HL-60/S4 (cell line): ENCODE measurements around the gene TSSK6.

Source experiments
- in situ Hi-C: fragments of 300-500 bp; cut with MboI; formaldehyde crosslinking; loops from 2 replicates; pipeline ENCODE4 v1.14.3; 2022; ENCODE audit warnings: low sequenced_read_pairs

TSSK6 gene

DNA sequence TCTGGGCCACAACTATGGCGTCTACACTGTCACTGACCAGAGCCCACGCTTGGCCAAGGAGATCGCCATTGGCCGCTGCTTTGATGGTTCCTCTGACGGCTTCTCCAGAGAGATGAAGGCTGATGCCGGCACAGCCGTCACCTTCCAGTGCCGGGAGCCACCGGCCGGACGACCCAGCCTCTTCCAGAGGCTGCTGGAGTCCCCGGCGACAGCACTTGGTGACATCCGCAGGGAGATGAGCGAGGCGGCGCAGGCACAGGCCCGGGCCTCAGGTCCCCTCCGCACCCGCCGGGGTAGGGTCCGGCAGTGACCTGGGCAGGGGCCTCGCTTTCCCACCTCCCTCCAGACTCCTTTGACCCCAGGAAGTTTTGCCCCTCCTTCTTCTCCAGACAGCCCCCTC lies 30.4 kb upstream of the TSSK6 start:
- in situ Hi-C loops = loop anchor here (25.0 kb wide), 2 partner anchors 392 to 717 kb away; no protein-coding TSS in a partner anchor

DNA sequence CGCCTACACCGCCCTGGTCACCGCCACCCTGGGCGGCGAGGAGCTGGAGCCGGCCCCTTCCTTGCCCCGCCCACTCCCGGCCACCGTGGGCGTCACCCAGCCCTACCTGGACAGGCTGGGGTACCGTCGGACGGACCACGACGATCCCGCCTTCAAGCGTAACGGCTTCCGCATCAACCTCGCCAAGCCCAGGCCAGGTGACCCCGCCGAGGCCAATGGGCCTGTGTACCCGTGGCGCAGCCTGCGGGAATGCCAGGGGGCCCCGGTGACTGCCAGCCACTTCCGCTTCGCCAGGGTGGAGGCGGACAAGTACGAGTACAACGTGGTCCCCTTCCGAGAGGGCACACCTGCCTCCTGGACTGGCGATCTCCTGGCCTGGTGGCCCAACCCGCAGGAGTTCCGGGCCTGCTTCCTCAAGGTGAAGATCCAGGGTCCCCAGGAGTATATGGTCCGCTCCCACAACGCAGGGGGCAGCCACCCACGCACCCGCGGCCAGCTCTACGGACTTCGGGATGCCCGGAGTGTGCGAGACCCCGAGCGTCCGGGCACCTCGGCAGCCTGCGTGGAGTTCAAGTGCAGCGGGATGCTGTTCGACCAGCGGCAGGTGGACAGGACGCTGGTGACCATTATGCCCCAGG lies 29.7 kb upstream of the TSSK6 start:
- in situ Hi-C loops = loop anchor here (25.0 kb wide), 2 partner anchors 392 to 717 kb away; no protein-coding TSS in a partner anchor

DNA sequence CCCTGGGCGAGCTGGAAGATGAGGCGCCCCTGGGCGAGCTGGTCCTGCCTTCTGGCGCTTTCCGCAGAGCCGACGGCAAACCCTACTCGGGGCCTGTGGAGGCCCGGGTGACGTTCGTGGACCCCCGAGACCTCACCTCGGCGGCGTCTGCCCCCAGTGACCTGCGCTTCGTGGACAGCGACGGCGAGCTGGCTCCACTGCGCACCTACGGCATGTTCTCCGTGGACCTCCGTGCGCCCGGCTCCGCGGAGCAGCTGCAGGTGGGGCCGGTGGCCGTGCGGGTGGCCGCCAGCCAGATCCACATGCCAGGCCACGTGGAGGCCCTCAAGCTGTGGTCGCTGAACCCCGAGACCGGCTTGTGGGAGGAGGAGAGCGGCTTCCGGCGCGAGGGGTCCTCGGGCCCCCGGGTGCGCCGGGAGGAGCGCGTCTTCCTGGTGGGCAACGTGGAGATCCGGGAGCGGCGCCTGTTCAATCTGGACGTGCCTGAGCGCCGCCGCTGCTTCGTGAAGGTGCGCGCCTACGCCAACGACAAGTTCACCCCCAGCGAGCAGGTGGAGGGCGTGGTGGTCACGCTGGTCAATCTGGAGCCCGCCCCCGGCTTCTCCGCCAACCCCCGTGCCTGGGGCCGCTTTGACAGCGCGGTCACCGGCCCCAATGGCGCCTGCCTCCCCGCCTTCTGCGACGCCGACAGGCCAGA lies 29.1 kb upstream of the TSSK6 start:
- in situ Hi-C loops = loop anchor here (25.0 kb wide), 2 partner anchors 393 to 718 kb away; no protein-coding TSS in a partner anchor

DNA sequence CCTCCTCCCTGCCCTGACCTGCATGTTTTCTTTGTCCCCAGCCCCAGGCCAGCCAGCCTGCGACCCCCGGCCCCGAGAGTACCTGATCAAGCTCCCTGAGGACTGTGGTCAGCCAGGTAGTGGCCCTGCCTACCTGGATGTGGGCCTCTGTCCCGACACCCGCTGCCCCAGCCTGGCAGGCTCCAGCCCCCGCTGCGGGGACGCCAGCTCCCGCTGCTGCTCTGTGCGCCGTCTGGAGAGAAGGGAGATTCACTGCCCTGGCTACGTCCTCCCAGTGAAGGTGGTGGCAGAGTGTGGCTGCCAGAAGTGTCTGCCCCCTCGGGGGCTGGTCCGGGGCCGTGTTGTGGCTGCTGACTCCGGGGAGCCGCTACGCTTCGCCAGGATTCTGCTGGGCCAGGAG lies 28.3 kb upstream of the TSSK6 start:
- in situ Hi-C loops = loop anchor here (25.0 kb wide), 2 partner anchors 394 to 719 kb away; no protein-coding TSS in a partner anchor

DNA sequence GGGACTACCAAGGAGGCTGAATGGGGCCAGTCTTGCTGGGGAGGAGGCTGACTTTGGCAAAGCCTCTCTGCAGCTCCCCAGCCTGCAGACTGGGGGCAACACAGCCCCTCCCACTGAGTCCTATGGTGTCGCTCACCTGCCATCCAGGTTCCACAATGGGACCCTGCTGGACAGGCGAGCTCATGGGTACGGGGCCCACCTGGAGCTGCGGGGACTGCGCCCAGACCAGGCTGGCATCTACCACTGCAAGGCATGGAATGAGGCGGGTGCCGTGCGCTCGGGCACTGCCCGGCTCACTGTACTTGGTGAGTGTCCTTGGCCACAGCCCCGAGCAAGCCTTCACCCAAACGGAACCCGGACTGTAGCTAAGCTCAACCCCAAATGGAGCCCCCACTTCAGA lies 27.8 kb upstream of the TSSK6 start:
- in situ Hi-C loops = loop anchor here (25.0 kb wide), 2 partner anchors 394 to 719 kb away; no protein-coding TSS in a partner anchor

DNA sequence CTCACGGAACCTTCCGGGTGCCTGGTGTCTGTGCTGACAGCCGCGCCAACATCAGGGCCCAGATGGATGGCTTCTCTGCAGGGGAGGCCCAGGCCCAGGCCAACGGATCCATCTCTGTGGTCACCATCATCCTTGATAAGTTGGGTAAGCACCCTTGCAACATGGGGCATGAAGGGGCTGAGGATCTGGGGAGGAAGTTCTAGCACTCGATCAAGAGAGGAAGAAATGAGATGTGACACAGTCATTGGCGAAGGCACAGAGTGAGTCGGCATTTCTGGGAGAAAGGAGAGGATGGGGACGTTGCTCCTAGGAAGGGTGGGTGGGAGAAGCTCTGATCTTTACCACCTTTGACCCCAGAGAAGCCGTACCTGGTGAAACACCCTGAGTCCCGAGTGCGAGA lies 27.2 kb upstream of the TSSK6 start:
- in situ Hi-C loops = loop anchor here (25.0 kb wide), 2 partner anchors 395 to 720 kb away; no protein-coding TSS in a partner anchor

DNA sequence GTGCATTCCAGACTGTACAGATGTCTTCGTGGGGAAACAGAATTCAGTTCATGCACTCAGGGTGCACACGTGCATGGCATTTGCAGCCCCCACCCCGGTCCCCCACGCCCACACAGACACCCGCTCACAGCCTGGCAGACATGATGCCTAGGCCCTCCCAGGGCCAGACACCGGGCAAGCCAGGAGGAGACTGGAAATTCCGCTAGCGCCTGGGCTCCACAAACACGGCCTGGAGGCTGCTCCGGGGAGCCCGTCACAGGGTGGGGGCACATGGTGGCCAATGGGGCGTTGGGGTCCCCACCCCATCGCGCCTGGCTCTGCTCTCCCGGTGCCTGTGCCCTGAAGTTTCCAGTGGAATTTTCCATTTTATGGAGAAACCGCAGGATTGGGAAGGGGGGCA lies 26.3 kb upstream of the TSSK6 start:
- in situ Hi-C loops = loop anchor here (25.0 kb wide), 2 partner anchors 396 to 721 kb away; no protein-coding TSS in a partner anchor

DNA sequence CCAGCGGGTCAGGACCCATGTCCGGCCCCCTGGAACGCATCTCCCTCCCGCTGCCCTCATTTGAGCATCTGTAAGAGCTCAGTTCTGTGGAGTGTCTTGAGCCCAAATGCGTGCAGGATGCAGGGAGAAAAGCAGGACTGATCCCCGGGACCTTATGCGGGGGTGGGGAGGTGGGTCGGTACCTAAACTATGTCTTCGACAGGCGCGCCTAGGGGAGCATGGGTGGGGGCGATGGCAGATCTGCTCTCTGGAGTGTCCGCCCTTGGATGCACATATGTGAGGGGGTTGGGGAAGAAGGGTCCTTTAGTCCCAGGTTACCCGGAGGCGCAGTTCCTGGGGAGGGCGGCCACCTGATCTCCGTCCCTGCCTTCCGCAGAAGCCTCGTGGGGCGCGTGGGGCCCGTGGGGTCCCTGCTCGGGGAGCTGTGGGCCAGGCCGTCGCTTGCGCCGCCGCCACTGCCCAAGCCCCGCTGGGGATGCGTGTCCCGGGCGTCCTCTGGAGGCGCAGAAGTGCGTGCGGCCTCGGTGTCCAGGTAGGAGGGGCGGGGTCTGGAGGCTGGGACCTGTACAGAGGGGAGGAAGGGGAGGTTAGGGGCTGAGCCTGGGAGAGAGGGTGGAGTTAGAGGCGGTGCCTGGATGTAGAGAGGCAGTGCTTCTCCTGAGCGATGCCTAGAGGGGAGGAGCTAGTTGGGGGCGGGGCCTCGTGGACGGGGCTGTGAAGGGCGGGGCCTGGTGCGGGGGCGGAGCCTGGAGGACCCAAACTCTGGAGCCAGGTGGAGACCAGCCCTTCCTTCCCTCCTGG lies 25.6 kb upstream of the TSSK6 start:
- in situ Hi-C loops = loop anchor here (25.0 kb wide), 2 partner anchors 396 to 721 kb away; no protein-coding TSS in a partner anchor

DNA sequence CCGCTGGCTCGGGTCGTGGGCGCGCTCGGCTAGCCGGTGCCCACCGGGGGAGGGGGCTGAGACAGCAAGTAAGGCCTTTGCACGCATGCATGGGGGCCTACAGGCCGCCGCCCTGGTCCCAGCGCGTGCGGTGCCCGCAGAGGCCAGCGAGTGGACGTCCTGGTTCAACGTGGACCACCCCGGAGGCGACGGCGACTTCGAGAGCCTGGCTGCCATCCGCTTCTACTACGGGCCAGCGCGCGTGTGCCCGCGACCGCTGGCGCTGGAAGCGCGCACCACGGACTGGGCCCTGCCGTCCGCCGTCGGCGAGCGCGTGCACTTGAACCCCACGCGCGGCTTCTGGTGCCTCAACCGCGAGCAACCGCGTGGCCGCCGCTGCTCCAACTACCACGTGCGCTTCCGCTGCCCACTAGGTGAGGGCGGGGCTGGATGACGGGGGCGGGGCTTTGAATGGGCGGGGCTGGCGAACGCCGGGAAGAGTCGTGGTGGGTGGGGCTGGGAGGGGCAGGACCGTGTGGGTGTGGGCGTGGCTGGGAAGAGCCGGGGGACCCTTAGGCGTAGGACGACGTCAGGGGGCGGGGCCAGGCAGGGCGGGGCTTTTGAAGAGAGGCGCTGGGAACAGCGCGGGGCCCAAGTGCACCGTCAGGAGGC lies 24.8 kb upstream of the TSSK6 start:
- in situ Hi-C loops = loop anchor here (25.0 kb wide), 2 partner anchors 397 to 722 kb away; no protein-coding TSS in a partner anchor

DNA sequence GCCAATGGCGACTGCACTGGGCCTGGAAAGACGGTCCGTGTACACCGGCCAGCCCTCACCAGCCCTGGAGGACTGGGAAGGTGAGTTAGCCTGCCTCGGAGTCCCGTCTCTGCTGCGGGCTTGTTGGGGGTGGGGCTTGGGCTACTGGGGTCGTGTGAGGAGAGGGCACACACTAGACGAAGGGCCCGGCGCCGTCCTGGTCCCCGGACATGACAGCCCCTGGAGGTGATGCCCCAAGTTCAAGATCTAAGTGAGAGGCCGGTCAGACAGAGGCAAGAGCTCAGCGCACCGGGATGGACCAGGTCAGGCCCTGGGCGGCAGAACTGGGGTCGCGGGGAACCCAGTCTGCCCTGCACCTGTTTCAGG lies 24.3 kb upstream of the TSSK6 start:
- in situ Hi-C loops = loop anchor here (25.0 kb wide), 2 partner anchors 398 to 723 kb away; no protein-coding TSS in a partner anchor

DNA sequence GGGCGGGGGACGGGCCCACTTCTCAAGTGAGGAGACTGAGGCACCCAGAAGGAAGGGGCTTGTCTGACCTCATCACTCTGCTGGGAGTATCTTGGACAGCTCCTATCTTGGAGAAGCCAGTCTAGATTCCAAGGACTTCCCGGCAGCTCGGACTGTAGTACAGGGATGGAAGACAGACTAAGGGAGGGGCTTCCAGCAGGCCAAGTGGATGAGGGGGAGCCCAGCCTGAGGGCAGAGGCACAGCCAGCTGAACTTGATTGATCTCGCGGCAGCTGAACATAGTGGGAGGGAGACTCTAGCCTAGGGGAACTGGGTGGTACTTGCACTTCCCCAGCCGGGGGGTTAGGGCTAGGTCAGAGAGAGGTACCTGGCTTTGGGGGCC lies 23.4 kb upstream of the TSSK6 start:
- in situ Hi-C loops = loop anchor here (25.0 kb wide), 2 partner anchors 399 to 724 kb away; no protein-coding TSS in a partner anchor

DNA sequence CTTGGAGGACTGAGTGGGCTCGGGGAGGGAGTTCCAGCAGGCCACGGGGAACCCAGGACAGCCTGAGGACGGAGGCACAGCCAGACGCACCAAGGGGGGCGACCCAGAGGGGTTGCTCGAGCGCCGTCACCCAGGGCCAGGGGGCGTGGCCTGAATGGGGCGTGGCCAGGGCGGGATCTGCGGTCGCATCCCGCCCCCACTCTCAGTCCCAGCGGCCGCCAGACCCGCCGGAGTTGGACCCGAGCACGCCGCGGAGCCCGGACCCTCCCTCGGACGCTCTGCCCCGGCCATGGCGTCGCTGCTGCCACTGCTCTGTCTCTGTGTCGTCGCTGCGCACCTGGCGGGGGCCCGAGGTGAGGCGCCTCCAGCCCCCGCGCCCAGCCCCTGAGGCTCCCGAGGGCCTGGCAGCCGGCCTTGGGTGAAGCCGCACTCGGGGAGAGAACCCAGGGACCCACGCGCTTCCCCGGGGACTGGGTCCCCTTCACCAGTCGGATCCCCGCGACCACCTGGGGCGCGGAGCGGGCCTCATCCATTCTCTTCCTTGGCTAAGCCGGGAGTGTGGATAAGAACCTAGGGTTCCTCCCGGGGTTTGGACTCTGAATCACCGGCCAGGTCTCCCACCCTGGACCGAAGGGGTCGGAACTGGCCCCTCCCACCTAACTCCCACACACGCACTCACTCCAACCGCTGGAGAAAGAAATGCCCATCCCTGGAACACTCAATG lies 22.9 kb upstream of the TSSK6 start, which contains the start of gene CILP2:
TSS of gene CILP2 (plus strand) at position 205 of the 724 bp plus-strand sequence. CDS start at position 290, 85 bp downstream.
- in situ Hi-C loops = loop anchor here (25.0 kb wide), 2 partner anchors 399 to 724 kb away; no protein-coding TSS in a partner anchor

DNA sequence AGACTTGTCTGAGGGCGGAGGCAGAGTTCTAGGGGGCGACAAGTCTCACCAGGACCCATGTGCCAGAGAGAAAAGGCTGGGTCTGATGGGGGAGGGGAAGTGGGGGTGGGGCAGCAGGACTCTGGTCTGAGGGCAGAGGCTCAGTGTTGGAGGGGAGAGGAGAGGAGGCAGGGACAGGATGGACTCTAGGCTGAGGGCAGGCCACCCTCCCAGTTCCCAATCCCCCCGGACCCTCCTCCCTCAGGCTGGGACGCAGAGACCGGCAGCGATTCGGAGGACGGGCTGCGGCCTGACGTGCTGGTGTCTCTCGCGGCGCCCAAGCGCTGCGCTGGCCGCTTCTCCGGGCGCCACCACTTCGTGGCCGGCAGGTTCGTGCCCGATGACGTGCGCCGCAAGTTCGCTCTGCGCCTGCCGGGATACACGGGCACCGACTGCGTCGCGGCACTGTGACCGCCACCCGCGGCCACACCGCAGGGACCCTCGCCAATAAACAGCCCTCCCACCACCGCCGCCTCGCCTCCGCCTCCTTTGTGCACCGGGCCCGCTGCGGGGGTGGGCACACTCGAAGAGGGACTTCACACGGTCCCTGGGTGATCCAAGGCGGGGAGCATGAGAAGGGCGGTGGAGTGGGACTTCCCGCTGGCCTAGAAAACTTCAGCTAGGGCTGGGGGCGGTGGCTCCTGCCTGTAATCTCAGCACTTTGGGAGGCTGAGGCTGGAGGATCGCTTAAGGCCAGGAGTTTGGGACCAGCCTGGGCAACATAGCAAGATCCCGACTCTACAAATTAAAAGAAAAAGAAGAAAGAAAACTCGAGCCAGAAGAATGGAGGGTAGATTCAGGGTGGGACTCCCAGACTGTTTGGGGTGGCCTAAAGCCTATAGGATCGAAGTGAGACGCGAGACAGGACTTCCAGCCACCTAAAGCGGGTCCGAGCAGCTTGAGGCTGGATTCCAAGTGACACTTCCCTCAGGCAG lies 22.0 kb upstream of the TSSK6 start:
- in situ Hi-C loops = loop anchor here (25.0 kb wide), 2 partner anchors 400 to 725 kb away; no protein-coding TSS in a partner anchor

DNA sequence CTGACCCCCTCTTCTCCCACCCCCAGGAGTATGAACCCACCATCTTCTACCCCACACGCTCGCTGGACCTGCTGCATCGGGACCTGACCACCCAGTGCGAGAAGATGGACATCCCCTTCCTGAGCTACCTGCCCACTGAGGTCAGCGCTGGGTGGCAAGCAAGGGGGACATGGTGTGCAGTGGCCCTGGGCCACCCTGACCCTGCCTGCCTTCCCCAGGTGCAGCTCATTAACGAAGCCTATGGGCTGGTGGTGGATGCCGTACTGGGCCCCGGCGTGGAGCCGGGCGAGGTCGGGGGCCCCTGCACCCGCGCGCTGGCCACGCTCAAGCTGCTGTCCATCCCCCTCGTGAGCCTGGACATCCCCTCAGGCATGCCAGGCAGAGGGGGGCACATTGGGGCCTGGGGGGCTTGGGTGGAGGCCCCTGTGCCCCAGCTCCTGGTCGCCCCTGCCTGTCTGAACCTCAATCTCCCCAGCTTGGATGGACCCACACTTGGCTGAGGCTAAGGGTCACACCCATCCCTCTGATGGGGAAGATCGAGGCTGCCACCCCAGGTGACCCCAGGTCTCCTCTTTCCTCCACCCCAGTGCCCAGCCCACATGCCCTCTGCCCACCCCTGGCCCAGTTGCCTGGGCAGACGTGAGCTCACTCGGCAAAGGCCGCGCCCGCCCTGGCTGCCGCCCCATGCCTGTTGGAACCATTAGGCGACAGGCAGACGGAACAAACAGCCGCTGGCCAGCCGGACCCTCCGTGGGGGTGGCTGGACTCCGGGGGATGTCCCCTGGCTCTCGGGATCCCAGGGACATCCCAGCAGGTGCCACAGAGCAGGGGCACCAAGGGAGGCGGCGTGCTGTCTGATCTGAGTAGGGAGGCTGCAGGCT lies 20.2 kb upstream of the TSSK6 start:
- in situ Hi-C loops = loop anchor here (25.0 kb wide), 2 partner anchors 402 to 727 kb away; no protein-coding TSS in a partner anchor

DNA sequence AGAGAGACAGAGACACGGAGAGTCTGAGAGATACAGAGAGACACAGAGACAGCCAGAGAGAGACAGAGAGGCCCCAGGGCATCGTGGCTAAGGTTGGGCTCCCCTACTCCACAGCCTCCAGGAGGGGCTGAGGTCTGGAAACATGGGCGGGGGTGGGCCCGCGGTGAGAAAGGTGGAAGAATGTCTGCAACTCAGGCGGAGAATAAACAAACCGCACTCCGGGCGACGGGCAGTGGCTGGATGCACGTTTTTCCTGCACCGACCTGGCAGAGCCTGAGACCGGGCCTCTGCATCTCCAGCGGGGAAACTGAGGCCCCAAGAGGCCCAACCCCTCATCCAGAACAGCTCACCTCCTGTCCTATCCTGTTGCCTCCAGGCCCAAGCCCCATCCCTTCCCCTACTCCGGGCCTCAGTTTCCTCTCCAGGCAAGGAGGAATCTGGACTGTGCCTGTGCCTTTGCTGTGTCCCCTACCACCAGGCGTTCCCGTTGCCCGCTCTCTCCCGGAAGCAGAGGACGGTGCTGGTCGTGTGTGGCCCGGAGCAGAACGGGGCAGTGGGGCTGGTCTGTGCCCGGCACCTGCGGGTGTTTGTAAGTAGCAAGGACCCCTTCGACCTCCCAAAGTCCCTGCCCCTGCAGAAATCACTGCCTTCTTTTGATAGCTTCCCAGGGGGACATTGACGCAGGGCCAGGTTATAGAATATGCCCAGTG lies 19.4 kb upstream of the TSSK6 start:
- in situ Hi-C loops = loop anchor here (25.0 kb wide), 2 partner anchors 403 to 728 kb away; no protein-coding TSS in a partner anchor

DNA sequence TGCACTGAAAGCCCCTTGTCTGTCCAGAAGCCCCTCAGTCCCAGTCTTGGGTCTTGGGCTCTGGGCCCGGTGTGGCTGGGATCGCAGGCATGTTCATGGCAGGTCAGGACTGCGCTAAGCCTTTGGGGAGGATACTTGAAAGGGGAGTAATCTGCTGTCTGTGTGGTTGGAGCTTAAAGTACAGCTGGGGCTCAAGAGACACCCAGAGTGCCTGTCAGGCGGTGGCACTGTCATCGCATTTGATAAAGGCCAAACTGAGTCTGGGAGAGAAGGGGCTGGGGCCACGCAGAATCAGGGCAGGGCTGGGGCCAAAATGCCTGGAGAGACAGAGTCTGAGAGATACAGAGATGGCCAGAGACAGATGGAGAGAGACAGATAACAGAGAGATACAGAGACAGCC lies 18.5 kb upstream of the TSSK6 start:
- in situ Hi-C loops = loop anchor here (25.0 kb wide), 2 partner anchors 403 to 728 kb away; no protein-coding TSS in a partner anchor
